Activated CD8-positive, alpha-beta memory T cell treated with anti-CD3 and anti-CD28 coated beads for 48 hours (primary cell): Measurements from ENCODE around the gene PBX2.
A peak's percentile ranks its signal among the peaks of the same experiment; 100 is the strongest.
"Not testable (repeated sequence)": the region's sequence is repeated elsewhere in the genome, so short reads cannot be mapped to it uniquely, and the experiment has no call there.

Experiments used
- DNase-seq, 3 experiments: peaks; one replicate each; pipeline ENCODE4 v3.0.0-alpha.2; 2020; ENCODE audit warnings: low read depth in 2 of 3, low spot score in 2 of 3

The PBX2 gene

DNA sequence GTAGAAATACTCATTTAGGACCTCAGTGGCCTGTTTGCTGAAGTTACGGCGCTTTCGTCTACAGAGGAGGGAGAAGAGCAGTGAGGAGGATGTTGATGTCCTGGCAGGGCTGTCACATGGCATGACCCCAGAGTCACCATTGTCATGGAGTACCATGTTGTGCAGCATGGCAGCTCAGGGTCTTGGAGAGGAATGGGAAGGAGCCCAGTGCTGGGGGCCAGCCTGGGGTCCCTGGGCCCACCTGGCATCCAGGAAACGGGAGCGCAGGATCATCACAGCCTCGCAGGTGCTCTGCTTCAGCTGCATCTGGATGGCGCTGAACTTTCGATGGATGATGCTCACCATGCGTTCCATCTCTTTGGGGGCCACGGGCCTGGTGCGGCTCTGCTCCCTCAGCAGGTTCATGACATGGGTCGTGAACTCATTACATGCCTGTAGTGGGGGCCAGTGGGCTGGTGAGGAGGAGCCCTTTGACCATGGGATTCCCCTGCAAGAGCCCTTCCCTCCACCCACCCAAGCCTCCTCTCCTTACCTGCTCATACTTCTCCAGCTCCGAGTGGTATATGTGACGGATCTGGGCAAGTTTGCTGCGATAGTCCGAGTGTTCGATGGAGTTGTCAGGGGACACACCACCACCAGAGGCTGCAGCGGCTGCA lies 2.1 kb downstream of the PBX2 start:
- DNase-seq = not testable (repeated sequence)

DNA sequence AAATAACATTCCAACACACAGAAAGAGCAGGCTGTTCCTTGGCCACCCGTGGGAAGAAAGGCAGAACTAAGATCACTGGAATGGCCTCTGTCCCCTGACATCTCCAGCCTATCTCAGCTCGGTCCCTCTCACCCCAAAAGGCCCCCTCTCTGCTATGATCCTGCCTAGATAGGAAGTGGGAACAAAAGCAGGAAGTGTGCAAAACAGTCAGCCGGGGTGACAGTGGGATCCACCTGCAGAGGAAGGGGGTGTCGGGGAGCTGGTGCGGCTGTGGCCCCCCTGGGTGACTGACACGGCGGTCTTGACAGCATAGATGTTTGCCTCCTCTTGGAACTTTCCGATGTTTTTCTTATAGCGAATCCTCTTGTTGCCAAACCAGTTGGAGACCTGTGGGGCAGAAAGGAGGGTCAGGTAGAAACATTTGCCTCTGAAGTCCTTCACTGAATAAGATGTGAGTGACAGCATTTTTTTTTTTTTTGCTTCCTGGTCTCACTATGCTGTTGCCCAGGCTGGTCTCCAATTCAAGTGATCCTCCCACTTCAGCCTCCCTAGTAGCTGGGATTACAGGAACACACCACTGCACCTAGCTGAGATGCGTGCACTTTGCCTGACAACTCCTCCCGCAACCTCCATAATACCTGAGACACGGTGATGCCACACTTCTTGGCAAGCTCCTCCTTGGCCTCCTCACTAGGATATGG lies 2.8 kb downstream of the PBX2 start:
- DNase-seq = no peak

- not testable (repeated sequence) for DNase-seq
Measured at GRCh38 chr6:32186151-32186840, 3.7 kb downstream of the PBX2 start.

DNA sequence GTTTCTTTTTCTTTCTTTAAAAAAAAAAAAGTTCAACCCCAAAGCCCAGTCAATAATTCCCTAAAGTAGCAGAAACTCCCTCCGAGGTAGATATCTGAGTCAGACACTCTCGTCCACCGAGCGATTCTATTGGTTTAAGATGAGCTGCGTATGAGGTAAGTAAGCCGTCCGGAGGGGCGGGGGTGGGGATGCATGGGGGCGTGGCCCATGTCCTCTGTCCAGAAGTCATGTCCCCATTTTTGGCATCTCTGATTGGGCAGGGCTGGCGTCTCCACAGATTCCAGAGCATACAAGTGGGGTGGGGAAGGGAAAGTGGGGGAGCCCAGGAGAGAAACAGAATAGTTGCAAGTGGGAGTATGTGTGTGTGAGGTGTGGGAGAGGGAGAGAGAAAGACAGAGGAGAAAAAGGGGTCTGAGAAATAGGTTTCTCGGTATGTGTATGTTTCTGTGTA lies 4.3 kb downstream of the PBX2 start:
- not testable (repeated sequence) for DNase-seq

DNA sequence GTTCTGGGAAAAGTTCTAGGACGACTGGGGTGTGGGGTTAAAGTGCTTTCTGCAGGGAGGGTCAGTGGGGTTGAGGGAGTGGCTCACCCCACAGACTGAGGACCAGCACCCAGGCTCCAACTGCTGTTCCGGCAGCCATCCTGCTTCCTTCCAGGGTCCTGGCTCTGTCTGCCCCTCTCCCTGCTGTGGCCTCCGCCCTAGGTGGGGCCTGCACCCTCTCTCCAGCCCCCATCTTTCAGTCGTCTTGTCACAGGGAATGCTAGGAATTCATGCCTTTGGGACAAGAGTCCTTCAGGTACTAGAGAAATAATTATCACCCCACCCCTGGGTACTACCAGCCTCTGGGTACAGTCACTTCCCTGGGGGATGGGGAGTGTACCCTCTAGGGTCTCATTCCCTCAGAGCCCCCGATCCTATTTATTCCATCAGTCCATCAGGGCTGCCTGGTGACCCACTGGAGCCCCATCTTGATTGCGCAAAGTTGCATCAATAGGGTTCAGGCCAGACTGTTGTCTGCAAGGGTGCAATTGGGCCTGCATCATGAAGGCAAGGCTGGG lies 5.8 kb downstream of the PBX2 start, which contains the start of gene AGER:
Gene AGER, minus strand, starts transcription at position 170 of the 557 bp plus-strand sequence. Its CDS starts 31 bp downstream, at position 139.
- no peak for DNase-seq

GRCh38 chr6:32183483-32184083 lies 6.4 kb downstream of the PBX2 start:
- DNase-seq = no peak

- DNase-seq = no peak
Measured at GRCh38 chr6:32183030-32183429, 7.0 kb downstream of the PBX2 start.

DNA sequence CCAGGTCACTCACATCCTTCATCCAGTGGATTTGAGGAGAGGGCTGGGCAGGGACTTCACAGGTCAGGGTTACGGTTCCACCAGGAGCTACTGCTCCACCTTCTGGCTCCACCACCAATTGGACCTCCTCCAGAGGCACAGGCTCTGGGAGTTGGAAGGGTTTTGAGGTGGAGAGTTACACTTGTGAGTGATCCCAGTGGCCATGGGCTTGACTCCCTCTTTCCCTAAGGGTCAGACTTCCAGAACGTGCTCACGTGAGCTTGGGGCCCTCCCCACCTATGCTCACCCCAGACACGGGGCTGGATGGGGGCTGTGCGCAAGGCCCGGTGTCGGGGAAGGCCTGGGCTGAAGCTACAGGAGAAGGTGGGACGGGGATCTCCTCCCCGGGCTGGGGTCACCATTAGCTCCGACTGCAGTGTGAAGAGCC lies 7.4 kb downstream of the PBX2 start:
- DNase-seq = no peak

GRCh38 chr6:32181915-32182529 lies 8.0 kb downstream of the PBX2 start:
- DNase-seq = no peak

DNA sequence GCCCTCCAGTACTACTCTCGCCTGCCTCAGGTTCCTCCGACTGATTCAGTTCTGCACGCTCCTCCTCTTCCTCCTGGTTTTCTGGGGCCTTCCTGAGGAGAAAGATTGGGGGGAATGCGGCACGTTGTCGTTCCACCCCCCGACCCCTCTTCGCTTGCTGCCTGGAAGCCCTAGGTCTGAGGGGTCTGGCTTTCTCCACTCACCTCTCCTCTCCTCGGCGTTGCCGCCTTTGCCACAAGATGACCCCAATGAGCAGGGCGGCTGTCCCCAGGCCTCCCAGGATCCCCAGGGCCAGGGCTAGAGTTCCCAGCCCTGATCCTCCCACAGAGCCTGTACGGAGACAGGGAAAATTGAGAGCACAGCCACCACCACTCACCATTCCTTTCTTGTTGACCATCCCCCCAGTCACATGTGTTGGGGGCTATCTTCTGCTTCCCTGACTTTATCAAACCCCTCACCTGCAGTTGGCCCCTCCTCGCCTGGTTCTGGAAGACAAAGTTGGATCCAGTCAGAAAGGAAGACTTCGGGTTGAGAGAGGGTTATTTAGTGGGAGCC lies 8.8 kb downstream of the PBX2 start:
- DNase-seq = no peak

- no peak for DNase-seq
Measured at GRCh38 chr6:32179766-32180405, 10.1 kb downstream of the PBX2 start.

GRCh38 chr6:32178547-32179440 lies 11.2 kb downstream of the PBX2 start:
- DNase-seq = no peak

DNA sequence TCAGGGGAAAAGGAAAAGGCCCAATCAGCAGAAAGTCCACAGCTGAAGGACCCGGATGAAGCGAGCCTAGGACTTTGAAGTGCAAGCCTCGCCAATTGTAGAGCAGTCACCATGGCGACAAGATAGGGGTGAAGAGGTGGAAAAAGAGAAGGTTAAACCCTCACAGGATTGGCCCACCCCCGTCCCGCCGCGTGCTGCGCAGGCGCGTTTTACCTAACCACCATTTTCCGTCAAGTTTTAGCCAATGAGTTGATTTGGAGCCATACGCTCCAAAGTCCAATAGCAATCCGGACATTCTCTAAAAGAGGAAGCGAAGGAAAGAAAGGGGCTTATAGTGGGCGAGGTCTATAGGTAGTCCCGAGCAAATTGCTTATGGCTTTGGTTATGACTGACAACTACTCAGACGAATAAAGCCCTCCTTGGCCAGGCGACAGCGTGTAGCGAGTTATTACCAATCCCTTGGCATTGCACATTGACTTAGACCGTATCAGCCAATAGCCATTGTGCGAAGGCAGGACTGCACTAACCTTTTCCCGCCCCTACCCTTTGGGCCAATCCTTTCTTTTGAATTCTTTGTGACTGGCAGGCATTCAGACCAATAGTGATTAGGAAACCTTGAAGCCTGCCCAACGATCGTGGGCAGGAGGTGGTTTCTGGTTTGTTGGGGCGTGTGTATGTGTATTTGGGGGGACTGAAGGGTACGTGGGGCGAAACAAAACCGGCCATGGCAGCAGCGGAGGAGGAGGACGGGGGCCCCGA lies 12.0 kb downstream of the PBX2 start, which contains the start of gene RNF5:
Gene RNF5, plus strand, starts transcription at position 618 of the 759 bp plus-strand sequence. Its CDS starts 107 bp downstream, at position 725.
- DNase-seq = peak; percentile 66 to 80 (median 78)

DNA sequence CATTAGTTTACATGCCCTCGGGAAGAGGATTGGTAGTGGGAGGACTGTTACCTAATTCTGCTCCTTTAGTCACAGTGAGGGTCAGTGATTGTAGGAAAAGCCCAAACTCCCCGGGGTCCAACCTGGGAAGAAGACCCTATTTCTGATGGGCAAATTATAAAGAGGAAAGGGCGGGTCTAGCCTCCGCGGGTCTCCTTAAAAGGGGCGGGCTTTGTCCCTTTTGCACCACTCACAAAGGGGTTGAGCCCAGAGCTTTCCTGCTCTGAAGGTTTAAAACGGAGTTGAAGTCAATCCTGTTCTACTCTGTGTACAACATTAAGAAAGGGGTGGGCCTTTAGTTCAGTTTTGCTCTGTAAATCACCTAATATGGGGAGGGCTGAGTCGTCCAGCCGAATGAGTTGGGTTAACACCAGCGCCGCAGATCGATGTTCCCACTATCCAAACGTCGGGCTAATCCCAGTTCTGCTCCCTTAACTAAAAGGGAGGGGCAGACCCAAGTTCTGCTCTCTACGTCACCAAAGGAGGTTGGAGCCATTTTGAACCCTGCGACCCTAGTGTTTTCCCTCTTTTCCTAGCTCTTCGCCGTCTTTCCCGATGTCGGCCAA lies 12.7 kb downstream of the PBX2 start:
- no peak for DNase-seq

- no peak for DNase-seq
Measured at GRCh38 chr6:32176476-32177182, 13.4 kb downstream of the PBX2 start.

DNA sequence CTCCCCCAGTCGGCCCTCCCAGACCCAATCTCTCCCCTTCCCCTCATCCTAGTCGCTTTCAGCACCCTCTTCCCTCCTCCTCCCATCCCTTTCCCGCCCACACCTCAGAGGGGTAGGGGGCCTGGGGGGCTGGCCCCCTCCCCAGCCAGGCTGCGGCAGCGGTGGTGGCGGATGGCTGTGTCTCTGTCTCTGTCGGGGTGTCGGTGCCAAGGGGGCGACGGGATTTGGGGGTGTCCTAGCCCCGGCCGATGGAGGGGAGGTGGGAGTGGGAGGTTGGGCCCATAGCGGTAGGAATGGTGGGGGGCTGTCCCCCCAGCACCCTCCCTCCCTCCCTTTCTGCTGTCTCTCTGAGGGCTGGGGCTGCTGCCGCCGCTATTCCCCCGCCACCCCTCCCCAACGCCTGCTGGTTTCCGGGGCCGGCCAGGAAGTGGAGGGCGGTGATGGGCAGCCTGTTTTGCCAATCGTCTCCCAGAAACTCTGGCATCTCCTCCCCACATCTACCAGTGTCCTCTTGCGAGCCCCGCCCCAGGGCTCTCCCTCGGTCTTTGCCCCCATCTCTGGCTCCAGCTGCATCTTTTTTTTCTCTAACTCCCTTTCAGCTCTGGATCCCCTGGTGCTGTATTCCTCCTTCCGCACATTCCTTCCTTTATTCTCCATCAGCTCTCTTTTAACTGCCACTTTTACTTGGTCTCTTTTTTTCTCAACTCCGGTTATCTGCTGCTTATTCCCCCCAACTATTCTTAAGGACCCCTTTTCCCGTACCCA lies 14.1 kb downstream of the PBX2 start, which contains the start of gene AGPAT1:
Gene AGPAT1, minus strand, starts transcription at position 374 of the 765 bp plus-strand sequence. CDS start 4,588 bp downstream, outside the sequence.
- DNase-seq = peak; percentile 87 to 90 (median 90)
